Parathyroid adenoma (tissue), 2 donors: ENCODE data around the gene EPS15.

ENCODE experiments used
- H2AFZ ChIP-seq: fragments of 300-600 bp; sonication (generic); one replicate; pipeline ENCODE4 v1.7.0; 2017; ENCODE audit warnings: antibody characterized with exemption, mild to moderate bottlenecking
- H3K27ac ChIP-seq: fragments of 300-600 bp; sonication (generic); one replicate; pipeline ENCODE4 v1.7.0; 2017
- H3K27me3 ChIP-seq: fragments of 300-600 bp; sonication (generic); one replicate; pipeline ENCODE4 v1.7.0; 2017; ENCODE audit warnings: low read length; ENCODE audit not compliant: control insufficient read depth, insufficient read depth
- H3K36me3 ChIP-seq: fragments of 300-600 bp; sonication (generic); one replicate; pipeline ENCODE4 v1.7.0; 2017; ENCODE audit warnings: low read length; ENCODE audit not compliant: control insufficient read depth, insufficient read depth
- H3K4me1 ChIP-seq: fragments of 300-600 bp; sonication (generic); one replicate; pipeline ENCODE4 v1.7.0; 2017; ENCODE audit warnings: control low read depth
- H3K4me2 ChIP-seq: fragments of 300-600 bp; sonication (generic); one replicate; pipeline ENCODE4 v1.7.0; 2017; ENCODE audit warnings: low read length
- H3K4me3 ChIP-seq: fragments of 300-600 bp; sonication (generic); one replicate; pipeline ENCODE4 v1.7.0; 2017; ENCODE audit warnings: low read depth, low read length
- H3K79me2 ChIP-seq: fragments of 300-600 bp; sonication (generic); one replicate; pipeline ENCODE4 v1.7.0; 2017; ENCODE audit warnings: control low read depth
- H3K9ac ChIP-seq: fragments of 300-600 bp; sonication (generic); one replicate; pipeline ENCODE4 v1.7.0; 2017; ENCODE audit warnings: mild to moderate bottlenecking
- H3K9me3 ChIP-seq: fragments of 300-600 bp; sonication (generic); one replicate; pipeline ENCODE4 v1.7.0; 2017; ENCODE audit warnings: low read length; ENCODE audit not compliant: control insufficient read depth
- CTCF ChIP-seq: fragments of 300-600 bp; sonication (generic); IDR thresholded peaks from one replicate; pipeline ENCODE4 v1.7.0; 2017; ENCODE audit warnings: antibody characterized with exemption, mild to moderate bottlenecking
- donor health status: primary hyperparathyroidism.

EPS15 gene

DNA sequence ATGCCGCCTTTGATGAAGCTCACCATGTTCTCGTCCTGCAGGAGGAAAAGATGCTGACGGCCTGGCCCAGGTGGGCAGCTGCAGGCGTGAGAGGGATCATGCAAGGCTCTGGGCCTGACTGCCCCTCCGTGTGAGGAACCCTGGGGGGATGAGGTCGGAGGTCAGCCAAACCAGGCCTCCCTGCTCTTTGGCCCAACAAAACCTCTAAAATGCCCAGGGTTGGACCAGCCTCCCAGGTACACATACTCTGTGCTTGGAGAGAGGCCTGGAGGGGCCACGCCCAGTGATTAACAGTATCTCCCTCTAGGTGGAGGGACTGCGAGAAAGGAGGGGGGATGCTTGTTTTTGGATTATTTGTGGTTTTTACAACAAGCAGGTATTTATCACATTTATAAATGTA is 209.8 kb downstream of the EPS15 start:
- Histone ChIP-seq H3K36me3 (no peaks in the 10 kb centered on the region), H3K9ac (no peak overlapping the region), H3K4me2 (no peak overlapping the region), H2AFZ (no peak overlapping the region), H3K79me2 (no peaks in the 10 kb centered on the region), H3K4me3 (no peak overlapping the region), H3K27me3 (no peaks in the 10 kb centered on the region), H3K4me1 (no peaks in the 10 kb centered on the region), H3K27ac (no peak overlapping the region), H3K9me3 (no peaks in the 10 kb centered on the region)
- TF ChIP-seq CTCF = no peak

DNA sequence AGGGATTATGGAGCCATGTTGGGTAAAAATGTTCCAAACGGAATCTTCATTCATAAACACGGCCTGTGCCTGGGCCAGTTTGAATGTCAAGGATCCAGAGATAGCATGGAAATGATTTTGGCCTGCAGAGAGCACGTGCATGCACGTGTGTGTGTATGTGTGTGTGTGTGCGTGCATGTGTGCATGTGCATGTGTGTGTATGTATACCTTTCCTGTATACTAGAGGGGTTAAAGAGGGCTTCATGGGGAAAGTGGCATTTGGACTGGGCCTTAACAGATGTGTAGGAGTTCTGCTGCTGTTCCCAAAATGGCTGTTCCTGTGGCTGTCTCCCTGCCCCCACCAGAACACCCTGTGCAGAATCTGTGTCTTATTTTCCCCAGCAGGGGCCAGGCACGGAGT is 210.4 kb downstream of the EPS15 start:
- Histone ChIP-seq H3K4me2 (no peak overlapping the region), H3K4me3 (no peak overlapping the region), H3K27ac (no peak overlapping the region), H3K36me3 (no peaks in the 10 kb centered on the region), H3K9ac (no peak overlapping the region), H3K4me1 (no peaks in the 10 kb centered on the region), H3K9me3 (no peaks in the 10 kb centered on the region), H2AFZ (no peak overlapping the region), H3K79me2 (no peaks in the 10 kb centered on the region), H3K27me3 (no peaks in the 10 kb centered on the region)
- no peak for TF ChIP-seq CTCF

DNA sequence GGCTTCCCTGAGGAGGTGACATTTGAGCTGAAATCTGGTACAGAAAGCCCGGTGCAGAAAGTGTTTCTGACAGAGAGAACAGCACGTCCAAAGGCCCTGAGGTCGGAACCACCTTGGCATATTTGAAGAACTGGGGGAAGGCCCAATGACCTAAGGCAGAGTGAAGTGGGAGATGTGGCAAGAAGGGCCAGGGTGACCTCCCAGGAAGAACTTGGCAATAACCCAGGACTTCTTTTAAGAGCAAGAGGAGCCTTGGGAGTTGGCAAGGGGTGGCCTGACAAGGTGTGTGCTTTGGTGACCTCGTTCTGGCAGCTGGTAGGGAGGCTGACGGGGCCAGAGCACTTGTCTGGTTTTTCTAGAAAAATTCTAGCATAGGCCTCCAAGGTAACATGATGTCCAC is 212.1 kb downstream of the EPS15 start:
- Histone ChIP-seq H3K27me3 (no peaks in the 10 kb centered on the region), H3K4me2 (no peak overlapping the region), H3K9ac (no peak overlapping the region), H3K9me3 (no peaks in the 10 kb centered on the region), H3K36me3 (no peaks in the 10 kb centered on the region), H2AFZ (no peak overlapping the region), H3K79me2 (no peaks in the 10 kb centered on the region), H3K4me3 (no peak overlapping the region), H3K4me1 (no peaks in the 10 kb centered on the region), H3K27ac (no peak overlapping the region)
- TF ChIP-seq CTCF = no peak

DNA sequence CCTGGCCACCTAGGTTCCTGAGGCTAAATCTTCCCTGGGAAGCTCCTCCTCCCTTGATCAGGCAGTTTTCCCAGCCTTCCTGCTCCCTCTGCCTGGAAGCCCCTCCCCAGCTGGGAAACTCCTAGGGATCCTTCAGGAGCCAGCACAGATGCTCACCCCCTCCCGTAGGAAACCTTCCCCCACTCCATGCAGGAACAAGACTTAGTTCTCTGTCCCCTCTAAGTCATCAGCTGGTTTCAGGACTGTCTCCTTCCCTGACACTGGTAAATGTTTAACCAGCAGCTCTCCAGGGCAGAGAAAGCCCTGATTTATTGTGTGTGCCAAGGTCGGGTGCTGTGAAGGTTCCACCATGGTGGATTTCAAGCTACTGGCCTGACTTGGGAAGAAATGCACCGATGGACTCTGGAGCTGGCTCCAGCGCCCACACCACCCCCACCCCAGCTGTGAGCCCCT is 213.7 kb downstream of the EPS15 start:
- Histone ChIP-seq H3K27me3 (no peaks in the 10 kb centered on the region), H3K4me3 (no peak overlapping the region), H3K36me3 (no peaks in the 10 kb centered on the region), H3K9me3 (no peaks in the 10 kb centered on the region), H2AFZ (no peak overlapping the region), H3K4me2 (no peak overlapping the region), H3K27ac (no peak overlapping the region), H3K4me1 (no peaks in the 10 kb centered on the region), H3K79me2 (no peaks in the 10 kb centered on the region), H3K9ac (no peak overlapping the region)
- TF ChIP-seq CTCF = no peak

GRCh38 chr1:51304360-51304759 is 214.7 kb downstream of the EPS15 start:
- Histone ChIP-seq H3K4me1 (no peaks in the 10 kb centered on the region), H2AFZ (no peak overlapping the region), H3K4me2 (no peak overlapping the region), H3K27me3 (no peaks in the 10 kb centered on the region), H3K79me2 (no peaks in the 10 kb centered on the region), H3K4me3 (no peak overlapping the region), H3K27ac (no peak overlapping the region), H3K36me3 (no peaks in the 10 kb centered on the region), H3K9ac (no peak overlapping the region), H3K9me3 (no peaks in the 10 kb centered on the region)
- no peak for TF ChIP-seq CTCF
